Measurements from ENCODE around the gene SLC9A9.

DNA sequence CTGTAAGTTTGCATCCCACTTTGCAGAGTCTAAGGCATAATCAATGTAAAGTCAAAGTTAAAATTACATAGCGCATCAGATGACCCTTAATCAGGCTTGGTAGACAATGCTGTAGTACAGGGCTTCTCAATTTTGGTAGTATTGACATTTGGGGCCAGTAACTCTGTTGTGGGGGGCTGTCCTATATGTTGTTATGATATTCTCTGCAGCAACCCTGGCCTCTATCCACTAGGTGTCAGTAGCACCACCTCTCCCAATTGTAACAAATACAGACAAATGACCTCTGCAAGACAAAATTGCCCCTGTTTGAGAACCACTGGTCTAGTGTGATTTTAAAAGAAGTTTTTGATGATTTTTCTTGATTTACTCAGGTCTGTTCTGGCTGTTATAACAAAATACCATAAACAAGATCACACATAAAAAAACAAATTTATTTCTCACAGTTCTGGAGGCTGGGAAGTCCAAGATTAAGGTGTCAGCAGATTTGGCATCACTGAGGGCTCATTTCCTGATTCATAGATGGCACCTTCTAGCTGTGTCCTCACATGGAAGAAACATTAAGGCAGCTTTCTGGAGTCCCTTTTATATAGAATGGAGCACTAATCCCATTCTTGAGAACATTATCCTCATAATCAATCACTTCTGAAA lies 37.6 kb upstream of the SLC9A9 start:
- TF ChIP-seq, protein P1, sequence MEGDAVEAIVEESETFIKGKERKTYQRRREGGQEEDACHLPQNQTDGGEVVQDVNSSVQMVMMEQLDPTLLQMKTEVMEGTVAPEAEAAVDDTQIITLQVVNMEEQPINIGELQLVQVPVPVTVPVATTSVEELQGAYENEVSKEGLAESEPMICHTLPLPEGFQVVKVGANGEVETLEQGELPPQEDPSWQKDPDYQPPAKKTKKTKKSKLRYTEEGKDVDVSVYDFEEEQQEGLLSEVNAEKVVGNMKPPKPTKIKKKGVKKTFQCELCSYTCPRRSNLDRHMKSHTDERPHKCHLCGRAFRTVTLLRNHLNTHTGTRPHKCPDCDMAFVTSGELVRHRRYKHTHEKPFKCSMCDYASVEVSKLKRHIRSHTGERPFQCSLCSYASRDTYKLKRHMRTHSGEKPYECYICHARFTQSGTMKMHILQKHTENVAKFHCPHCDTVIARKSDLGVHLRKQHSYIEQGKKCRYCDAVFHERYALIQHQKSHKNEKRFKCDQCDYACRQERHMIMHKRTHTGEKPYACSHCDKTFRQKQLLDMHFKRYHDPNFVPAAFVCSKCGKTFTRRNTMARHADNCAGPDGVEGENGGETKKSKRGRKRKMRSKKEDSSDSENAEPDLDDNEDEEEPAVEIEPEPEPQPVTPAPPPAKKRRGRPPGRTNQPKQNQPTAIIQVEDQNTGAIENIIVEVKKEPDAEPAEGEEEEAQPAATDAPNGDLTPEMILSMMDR (IDR thresholded peaks at IDR 0.05), result peak in 3 of 4 experiments; percentile 31 to 53 (median 32)
- TF ChIP-seq POLR2A (IDR thresholded peaks at IDR 0.05), result no peak

Data from uterus (tissue), 2 donors.